Measurements from ENCODE around the gene NDUFA13.

The NDUFA13 gene

DNA sequence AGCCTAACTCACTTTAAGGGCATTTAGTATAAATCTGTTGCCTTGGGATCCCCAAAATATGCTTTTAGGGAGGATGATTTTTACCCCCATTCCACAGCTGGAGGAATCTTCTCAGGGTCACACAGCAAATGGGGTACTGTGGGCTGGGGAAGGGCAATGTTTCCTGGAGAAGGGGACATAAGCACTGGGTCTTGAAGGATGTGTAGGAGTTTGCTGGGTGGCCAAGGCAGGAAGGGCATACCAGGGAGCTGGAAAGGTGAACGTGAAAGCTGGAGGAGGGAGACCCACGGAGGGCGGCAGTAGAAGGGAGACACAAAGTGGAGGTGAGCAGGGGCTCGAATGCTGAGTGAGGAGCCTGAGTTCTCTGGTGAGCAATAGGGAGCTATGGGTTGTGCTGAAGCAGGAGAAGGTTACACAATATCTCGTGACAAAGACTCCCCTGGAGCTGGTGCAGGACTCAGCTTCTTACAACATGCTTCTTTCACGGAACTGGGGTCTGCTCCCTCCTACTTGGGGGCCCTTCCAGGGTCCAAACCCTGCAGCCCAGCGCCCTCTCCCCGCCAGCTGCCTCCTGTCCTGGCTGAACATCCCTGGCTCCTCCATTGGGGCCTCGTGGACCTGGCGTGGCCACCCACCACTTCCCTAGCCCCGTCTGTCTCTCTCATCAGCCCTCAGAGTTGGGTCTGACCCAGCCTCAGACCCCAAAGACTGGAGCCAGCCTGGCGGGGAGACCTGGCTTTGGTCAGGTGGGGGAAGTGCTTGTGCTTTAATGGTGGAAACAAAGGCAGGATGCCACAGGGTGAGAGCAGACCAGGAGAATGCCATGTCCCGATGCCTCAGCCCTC, 33.1 kb downstream of the NDUFA13 start:
- DNase-seq (ENCODE audit: low read depth): no peak

DNA sequence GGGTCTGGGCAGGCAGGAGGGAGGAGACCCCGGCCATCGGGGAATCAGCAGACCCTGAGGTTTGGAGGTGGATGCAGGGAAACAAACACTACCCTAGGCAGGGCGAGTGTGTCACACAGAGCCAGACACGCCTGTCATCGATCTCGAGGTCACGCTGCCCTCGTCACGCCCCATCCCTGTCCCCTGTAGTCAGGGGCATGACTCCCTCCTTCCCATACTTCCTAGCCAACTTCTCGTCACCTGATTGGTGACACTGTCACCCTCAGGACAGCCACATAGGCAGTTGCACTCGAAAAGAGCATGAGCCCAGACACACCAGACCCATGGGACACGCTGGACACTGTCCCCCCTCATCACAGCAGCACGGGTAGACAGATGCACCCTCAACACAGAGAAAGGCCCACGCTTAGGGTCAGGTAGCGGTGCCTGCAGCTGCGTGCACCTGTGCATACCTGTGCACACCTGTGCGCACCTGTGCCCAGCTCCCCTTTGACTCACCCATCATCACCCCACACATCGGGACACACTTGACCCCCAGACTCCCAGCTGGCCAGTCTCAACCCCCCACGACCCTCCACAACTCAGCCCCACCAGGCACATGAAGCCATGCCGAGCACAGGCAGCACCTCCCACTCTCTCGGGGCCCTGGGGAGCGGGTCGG, 33.9 kb downstream of the NDUFA13 start:
- DNase-seq (ENCODE audit: low read depth): no peak

DNA sequence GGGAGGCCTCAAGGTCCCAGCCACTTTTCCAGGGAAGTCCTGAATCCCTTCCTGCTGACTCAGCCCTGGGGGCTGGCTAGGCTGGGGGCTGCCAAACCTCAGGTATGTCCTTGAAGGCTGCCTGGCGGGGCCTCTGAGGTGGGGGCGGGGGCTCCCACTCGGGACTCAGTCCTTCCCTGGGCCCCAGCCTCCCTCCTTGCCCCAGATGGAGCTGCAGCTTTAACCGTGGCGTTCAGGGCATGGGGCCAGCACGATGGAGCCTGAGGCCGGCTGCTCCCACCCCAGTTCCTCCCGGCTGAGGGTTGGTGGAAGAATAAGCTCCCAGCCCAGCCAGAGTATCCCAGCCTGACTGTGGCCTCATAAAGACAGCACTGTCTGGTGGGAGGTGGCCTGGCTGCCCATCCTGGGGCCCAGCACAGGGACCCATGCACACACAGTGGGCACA, 34.5 kb downstream of the NDUFA13 start:
- DNase-seq (ENCODE audit: low read depth): peak; percentile 61

DNA sequence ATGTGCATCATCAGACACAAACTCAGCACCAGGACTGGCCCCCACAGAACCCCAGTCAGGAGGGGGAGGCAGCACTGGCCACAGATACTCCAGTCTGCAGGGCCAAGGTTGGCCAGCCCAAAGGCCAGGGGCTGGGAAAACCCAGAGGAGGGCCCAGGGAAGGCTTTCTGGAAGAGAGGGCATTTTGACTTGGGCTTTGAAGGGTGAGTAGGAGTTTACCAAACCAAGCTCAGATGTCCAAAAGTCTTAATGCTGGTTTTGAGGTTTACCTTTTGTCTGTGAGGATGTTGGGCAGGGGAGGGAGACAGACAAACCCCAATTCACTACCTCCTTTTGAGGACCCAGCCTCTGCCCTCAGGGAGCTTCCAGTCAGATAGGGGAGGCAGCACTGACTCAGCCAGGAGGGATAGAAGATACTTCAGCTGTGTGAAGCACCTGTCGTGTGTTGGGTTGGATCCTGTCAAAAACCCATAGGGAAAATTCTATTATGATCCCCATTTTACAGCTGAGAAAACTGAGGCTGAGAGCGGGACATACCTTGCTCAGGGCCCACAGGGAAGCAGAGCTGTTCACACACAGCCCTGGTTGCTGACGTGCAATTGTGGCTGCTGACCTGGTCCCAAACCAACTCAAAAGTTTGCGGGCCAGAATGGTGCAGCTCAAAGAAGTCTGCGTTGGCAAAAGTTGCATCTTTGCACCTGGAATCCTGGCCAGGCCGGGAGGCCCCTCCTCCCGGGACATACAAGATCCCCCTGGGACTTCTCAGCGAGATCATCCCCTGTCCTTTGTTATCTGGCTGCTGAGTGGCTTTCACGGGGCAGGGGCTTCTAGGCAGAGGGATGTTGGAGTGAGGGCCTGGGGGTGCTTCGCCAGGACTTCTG, 35.2 kb downstream of the NDUFA13 start:
- no peak for DNase-seq (ENCODE audit: low read depth)

DNA sequence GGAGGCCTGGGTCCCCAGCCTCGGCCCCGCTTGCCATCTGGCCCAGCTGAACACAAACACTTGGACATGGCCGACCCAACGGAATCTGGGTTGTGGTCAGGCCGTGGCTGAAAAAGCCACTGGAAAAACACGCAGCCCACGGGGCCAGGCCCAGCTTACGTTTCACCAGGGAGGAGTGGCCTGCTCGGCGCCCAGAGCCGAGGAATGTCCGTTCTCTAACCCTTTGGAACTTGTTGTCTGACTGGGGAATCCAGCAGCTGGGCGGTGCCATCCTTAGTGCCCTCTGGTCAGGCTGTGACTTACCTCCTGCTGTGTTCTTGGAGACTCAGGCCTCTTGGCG, 35.8 kb downstream of the NDUFA13 start:
- DNase-seq (ENCODE audit: low read depth): no peak

DNA sequence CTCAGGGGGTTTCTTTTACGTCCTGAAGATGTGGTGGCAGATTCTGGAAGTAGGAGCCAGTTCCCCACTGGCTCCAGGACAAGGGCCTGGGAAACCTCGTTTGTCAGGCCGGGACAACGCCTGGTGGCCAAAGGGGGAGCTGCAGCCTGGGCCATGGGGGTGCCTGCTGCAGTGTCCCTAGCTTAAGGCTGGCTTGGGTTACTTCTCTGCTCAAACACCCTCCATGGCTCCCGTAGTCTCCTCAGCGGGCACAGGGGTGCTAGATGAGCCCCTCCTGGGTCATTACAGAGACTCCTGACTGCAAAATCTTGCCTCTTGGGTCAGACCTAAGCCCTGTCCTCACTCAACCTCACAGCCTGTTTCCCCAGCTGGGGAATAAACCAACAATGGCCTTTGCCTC, 36.8 kb downstream of the NDUFA13 start:
- DNase-seq (ENCODE audit: low read depth): peak; percentile 37

DNA sequence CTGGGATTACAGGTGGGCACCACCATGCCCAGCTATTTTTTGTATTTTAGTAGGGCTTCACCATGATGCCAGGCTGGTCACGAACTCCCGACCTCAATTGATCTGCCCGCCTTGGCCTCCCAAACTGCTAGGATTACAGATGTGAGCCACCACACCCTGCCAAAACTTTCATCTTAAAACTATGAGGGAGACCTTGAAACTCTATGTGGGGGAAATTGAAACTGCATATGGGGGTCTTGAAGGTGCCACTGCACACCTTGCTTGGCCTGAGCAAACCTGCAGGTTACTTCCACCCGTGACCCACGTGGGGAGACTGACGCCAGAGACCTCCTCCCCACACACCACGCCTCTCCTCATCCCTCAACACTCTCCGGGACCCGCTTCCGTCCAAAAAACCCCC, 37.6 kb downstream of the NDUFA13 start:
- DNase-seq (ENCODE audit: low read depth): no peak

DNA sequence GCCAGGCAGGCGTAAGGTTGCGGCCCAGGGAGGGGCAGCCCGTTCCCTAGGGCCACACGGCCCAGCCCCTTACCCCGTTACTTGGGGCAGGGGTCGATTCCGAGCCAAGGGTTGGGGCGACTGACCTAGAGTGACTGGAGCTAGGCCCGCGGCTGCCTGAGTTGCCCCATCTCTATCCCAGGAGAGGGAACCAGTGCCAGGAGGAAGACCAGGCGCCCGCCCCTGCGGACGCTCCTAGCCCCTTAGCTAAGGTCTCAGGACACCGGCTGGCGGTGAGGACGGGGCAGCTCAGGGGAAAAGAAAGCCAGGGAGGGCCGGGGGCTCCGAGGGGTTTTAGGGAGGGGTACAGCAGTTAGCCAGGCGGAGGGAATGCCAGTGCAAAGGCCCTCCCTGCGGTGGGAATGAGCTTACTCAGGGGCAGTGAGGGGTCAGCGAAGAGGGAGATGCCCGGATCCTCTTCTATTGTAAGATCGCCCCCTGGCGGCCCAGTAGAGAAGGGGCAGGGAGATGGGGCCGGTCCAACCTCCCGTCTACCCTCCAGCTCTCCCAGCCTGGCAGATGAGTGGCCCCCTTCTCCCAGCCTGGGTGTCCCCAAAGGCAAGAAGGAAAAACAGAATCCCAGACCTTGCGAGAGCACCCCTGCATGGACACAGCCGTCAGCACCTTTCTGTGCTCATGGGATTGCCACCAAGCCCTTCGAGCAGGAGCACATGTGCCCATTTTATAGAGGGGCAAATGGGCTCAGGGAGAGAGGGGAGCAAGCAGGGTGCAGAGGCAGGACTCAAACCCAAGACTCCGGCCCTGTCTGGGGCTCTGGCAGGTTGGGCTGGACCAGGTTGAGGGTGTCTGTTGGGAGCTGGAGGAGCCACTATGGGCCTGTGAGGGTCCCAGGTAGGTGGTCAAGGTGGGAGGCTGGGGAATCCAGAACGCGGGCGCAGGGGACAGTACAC, 38.3 kb downstream of the NDUFA13 start:
- peak; percentile 57 for DNase-seq (ENCODE audit: low read depth)

DNA sequence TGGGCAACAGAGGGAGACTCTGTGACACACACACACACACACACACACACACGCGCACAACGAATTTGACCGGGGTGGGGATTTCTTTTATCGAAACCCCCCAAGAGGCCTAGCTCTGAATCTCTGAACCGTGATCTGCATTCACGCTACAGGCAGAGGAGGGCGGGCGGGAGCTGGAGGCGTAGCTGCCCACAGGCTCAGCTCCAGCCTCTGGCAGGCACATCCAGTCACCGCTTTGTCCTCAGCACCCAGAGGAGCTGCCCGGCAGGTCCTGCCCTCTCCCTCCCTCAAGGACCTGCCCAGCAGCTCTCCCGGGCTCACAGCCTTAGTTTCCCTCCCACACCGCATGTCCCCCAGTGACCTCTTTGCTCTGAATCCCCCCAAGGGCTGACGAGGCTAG, 42.0 kb downstream of the NDUFA13 start:
- no peak for DNase-seq (ENCODE audit: low read depth)

DNA sequence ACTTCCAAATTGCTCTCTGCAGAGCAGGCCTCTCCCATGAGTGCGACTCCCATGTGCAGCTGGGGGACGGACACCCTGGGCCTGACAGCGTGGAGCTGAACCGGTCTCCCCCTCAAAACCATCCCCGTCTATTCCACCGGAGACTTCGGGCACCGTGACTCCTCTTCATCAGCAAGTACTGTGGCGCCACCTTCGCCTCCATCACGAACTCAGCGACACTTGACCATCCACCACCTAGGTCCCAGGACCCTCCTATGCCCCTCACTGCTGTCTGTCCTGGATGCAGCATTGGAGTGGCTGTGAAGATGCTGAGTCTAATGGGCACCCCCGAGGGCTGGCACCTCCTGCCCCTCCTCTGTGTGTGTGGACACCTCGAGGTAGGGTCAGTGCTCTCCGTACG, 42.6 kb downstream of the NDUFA13 start:
- no peak for DNase-seq (ENCODE audit: low read depth)

DNA sequence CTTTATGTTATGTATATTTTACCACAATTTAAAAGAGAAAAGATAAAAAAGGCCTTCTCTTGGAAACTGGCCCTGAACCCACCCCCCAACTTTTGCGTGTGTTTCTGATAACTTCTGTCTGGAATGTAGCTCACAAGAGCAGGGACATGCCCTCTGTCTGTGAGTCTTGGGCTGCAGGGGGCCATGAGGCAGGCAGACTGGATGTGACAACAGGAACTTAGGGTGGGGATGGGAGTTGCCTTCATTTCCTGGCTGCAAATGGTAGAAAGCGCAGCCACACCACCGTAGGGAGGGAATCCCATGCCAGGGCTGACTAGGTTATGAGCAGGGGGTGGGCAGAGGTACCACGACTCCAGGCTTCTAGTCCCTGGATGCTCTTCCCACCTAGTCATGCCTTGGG, 43.9 kb downstream of the NDUFA13 start:
- no peak for DNase-seq (ENCODE audit: low read depth)

DNA sequence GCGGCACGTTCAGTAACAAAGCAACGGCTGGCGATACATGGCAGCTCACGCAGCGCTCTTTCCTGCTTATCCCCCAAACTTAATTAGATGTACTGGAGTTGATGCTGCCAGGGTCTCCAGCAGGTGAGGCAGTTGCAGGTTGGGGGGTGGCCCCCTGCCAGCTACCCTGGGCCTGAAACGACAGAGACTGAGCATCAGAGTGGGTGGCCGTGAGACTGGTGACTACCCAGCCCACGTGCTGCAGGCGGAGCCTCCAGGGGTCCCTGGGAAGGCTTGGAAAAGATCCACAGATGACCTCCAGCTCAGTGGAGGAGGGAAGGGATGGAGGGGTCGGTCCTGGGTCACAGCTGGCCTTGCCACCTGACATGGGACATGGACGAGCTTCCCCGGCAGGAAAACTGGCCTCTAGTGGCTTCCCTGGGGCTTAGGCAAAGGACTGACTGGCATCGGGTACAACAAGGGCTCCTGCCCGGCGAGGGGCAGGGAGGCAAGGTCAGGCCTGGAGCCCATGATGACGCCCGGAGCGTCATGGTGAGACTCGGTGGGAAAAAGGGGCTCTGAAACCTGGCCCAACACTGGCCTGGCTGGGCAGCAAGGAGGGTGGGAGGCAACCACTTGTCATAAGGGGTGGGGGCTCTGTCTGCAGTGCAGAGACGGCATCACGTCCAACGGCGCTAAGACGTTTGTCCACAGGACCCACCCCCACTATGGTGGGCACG, 46.1 kb downstream of the NDUFA13 start:
- DNase-seq (ENCODE audit: low read depth): no peak

DNA sequence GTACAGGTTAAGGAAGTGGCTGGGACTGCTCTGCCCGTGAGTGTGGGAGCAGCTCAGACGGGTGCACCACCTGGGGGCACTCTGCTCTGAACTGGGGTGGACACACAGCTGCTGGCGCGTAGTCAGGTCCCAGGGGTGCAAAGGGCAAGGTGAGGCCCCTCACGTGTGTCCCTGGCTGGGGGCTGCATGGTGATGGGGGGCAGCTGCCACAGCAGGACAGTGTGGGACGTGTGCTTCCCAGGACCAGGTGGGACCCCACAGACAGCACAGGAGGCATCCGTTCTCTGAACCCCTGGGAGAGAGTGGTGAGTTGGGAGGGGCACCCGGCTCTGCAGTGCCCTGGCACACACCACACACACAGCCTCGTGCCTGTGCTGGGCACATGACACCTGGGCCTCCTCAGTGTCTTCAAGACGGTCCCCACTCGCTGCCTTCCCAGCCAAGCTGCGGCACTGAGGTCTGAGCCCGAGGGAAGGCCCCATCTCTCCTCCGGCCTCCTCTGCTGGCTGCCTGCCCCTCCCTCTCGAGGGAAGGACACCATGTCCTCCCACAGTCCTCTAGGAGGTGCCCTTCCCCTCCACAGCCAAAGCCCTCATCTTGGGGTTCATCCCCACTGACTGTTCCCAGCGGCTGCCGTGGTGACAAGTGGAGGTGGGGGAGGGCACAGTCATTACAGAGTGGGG, 46.8 kb downstream of the NDUFA13 start:
- DNase-seq (ENCODE audit: low read depth): no peak

DNA sequence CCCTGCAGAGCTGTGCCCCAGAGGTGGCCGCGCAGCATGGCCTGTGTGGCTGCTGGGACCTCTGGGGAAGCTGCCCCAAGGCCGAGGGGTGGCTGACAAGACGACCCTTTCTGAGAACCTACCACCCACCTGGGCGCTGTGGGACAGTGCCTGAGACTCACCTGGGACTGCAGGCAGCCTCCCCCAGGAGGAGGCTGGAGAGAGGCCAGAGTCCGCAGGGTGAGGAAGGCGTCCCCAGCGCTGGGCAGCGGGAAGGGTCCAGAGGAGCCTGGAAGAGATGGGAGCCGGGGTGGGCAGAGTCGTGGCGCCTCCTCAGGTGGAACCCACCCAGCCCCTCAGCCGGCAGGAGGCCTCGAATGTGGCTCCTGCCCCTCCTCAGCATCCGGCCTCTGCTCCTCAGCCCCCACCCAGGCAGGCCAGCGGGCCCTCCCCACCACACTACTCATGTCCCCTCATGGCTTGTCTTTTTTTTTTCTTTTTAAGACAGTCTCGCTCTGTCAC, 47.4 kb downstream of the NDUFA13 start:
- no peak for DNase-seq (ENCODE audit: low read depth)

DNA sequence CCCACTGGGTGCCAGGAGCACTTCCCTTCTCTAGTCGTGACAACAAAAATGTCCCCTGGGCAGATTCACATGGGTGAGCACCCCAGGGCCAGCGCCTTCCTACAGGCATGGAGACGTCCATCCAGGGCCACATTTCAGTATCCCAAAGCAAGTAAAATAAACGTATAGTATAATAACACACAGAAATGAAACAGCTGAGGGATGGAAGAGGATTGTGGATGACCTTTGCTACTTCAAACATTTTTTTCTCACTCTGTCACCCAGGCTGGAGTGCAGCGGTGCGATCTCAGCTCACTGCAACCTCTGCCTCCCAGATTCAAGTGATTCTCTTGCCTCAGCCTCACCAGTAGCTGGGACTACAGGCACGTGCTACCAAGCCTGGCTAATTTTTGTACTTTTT, 50.3 kb downstream of the NDUFA13 start:
- DNase-seq (ENCODE audit: low read depth): peak; percentile 75

DNA sequence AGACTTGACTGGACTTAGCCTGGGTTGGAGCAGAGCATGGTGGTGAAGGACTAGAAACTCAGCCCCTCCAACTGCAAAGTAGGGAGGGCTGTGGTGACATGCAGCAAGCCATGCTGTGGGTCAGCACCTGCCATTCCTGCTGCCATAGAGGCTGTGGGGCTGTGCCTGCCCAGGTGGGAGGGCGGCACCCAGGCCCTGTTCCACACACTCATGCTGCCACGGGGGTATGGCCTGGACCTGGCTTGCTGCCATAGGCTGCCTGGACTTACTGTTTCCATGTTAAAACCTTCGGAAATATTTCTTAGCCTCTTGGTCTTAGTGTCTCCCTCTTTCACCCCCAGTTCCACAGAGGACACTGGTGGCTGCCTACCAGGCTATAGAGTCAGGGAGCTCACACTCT, 51.4 kb downstream of the NDUFA13 start:
- no peak for DNase-seq (ENCODE audit: low read depth)

DNA sequence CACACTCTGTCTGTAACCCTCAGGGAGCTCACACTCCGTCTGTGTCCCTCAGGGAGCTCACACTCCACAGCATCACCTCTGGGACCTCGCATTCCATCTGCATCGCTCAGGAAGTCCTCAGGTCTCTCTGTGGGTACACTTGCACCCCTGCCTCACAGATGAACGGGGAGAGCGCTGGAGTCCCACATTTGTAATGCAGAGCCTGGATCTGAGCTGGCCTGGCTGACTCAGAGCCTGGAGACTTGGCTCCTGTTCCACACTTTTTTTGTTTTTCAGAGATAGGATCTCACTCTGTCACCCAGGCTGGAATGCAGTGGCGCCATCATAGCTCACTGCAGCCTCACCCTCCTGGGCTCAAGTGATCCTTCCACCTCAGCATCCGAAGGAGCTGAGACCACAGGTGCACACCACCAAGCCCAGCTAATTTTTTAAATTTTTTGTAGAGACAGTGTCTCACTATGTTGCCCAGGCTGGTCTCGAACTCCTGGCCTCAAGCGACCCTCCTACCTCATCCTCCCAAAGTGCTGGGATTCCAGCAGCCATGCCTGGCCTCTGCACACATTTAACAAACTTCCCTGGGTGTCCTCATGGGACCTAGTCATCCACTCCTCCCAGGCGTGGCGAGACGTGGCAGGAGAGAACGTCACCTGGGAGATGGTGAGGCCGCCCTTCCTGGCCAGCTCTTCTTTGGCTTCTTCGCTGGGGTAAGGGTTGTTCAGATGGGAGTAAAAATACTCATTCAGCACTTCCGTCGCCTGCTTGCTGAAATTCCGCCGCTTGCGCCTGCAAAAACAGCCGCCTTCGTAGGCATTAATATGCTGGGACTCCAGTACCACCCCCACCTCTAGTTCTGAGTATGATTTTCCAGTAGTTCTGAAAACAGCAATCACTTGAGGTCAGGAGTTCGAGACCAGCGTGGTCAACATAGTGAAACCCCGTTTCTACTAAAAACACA, 53.1 kb downstream of the NDUFA13 start:
- DNase-seq (ENCODE audit: low read depth): peak; percentile 81

DNA sequence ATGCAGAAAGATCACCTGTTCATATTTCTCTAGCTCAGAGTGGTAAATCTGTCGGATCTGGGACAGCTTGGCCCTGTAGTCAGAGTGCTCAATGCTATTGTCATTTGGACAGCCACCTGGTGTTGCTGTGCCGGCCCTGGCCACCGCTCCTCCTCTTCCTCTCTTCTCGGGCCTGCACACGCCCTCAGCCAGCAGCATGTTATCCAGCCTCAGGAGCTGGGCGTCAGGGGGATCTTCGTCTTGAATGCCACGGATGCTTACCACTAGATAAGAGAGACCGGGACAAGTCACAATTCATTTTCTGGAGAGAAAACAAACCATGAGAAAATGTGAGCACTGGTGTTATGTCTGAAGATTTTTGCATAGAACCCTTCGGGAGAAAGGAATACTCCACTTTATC, 54.5 kb downstream of the NDUFA13 start:
- DNase-seq (ENCODE audit: low read depth): no peak
